Left ventricle myocardium superior (tissue), 1 donor: ENCODE data around the gene AMBRA1. TPM values are rescaled to one million over a fixed set of nuclear protein-coding genes. Genes with fewer than 3 reads are reported as not detected.
"Not testable (repeated sequence)": the region's sequence is repeated elsewhere in the genome, so short reads cannot be mapped to it uniquely, and the experiment has no call there.

Experiments
- ATAC-seq: fragments of 200-7000 bp; cut with Tn5 transposase; one replicate; pipeline ENCODE4 v1.9.1; 2020; ENCODE audit warnings: mild to moderate bottlenecking, moderate library complexity
- DNase-seq: peaks from one replicate; pipeline ENCODE4 v3.0.0-alpha.2; 2020
- intact Hi-C: fragments of 100-400 bp; cut with micrococcal nuclease; formaldehyde crosslinking; loops from one replicate; pipeline ENCODE4 v1.11.0; 2022
- total RNA-seq: library from RNA; stranded (reverse); fragmentation: NEBNext Ultra II Directional; extraction: Animal tissue kit (Norgen Biotek cat#: 25700); gene quantifications from one replicate; pipeline ENCODE4 v1.2.1, GENCODE V29; 2021
- donor health status: DM: no; HTN: yes; CAD: no; lungs with severe emphysema.

The AMBRA1 gene
- total RNA-seq, 1 donor from 2014 or later: 14.7 TPM

GRCh38 chr11:46590740-46591605, 2.9 kb downstream of the AMBRA1 start:
- DNase-seq (no peak), ATAC-seq (no peak)
- intact Hi-C loops: no loop called here

- intact Hi-C loops: no loop called here
- ATAC-seq (no peak), DNase-seq (no peak)
These were observed 4.9 kb downstream of the AMBRA1 start for GRCh38 chr11:46588915-46589314.

DNA sequence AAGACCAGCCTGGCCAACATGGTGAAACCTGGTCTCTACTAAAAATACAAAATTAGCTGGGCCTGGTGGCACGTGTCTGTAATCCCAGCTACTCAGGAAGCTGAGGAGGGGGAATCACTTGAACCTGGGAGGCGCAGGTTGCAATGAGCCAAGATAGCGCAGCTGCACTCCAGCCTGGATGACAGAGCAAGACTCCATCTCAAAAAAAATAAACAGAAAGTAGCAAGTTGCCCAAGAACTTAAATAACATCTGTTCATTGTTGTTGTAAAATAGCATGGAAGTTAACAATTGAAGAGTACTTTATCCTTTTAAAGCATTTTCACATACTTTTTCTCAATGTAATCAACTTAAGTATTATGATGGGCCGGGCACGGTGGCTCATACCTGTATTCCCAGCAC, 5.7 kb downstream of the AMBRA1 start:
- intact Hi-C loops: no loop called here
- ATAC-seq: no peak
- no peak for DNase-seq

GRCh38 chr11:46583513-46583912, 10.3 kb downstream of the AMBRA1 start:
- intact Hi-C loops, ATAC-seq, DNase-seq: not testable (repeated sequence)

DNA sequence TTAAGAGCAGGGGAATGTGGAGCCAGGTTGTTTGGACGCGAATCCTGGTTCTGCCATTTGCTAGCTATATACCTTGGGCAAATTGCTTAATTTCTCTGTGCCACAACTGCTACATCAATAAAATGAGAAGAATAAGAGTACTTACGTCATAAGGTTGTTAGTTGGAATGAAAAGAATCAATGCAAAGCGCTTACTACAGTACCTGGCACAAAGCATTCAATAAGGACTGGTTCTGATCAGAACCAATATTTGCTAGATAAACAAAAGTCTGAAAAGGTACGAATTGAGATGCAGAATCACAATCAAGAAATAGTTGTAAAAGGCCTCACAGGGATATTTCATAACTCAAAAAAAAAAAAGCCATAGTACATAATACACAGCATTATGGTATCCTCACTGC, 11.2 kb downstream of the AMBRA1 start:
- intact Hi-C loops: no loop called here

GRCh38 chr11:46577058-46577457, 16.8 kb downstream of the AMBRA1 start:
- ATAC-seq (no peak), DNase-seq (no peak)
- intact Hi-C loops: no loop called here

More for the DNA sequence above, 11.2 kb downstream of the AMBRA1 start:
- ATAC-seq (no peak), DNase-seq (no peak)

- DNase-seq (no peak), ATAC-seq (no peak)
- intact Hi-C loops: no loop called here
These were observed 19.2 kb downstream of the AMBRA1 start for GRCh38 chr11:46574656-46575055.

DNA sequence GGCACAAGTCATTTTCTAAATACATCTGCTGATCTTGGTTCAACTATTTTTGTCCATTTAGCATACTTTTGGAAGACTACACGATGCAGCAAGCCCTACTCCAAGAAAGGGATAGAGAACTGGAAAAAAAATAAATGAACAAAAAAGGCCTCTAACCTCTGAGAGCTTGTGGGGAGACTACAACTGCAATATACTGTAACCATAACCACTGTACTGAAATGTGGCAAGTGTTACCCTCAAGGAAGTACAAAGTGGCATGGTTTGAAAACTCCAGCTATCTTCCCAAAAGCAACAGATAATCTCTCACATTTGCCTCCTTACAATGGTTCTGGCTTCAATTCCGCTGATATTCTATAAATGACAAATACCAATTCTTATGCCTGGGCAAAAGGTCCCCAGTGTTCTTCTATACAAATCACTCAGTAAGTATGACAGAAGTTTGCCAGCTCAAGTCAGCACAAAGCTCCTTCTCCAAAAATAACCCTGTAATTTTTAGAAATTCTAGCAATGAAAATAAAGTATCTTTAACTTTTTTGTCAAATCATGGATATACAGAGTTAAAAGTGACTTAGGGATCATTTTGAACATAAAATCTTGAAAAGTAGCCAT, 22.9 kb downstream of the AMBRA1 start:
- intact Hi-C loops: no loop called here
- no peak for ATAC-seq
- DNase-seq: no peak

DNA sequence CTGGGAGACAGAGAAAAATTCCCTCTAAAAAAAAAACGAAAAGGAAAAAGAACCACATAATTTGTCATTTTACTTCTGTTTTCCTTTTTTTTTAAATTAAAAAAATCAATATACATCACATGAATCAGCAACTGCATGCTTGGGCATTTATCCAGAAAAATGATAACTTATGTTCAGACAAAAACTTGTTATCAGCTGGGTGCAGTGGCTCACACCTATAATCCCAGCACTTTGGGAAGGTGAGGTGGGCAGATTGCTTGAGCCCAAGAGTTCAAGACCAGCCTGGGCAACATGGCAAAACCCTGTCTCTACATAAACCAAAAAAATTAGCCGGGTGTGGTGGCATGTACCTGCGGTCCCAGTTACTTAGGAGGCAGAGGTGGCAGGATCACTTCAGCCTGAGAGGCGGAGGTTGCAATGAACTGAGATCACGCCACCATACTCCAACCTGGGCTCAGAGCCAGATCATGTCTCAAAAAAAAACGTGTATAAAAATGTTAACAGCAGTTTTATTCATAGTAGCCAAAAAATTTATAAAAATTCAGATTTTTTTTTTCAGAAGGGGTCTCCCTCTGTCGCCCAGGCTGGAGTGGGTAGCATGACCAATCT, 28.5 kb downstream of the AMBRA1 start:
- ATAC-seq: no peak
- no peak for DNase-seq
- intact Hi-C loops: no loop called here

DNA sequence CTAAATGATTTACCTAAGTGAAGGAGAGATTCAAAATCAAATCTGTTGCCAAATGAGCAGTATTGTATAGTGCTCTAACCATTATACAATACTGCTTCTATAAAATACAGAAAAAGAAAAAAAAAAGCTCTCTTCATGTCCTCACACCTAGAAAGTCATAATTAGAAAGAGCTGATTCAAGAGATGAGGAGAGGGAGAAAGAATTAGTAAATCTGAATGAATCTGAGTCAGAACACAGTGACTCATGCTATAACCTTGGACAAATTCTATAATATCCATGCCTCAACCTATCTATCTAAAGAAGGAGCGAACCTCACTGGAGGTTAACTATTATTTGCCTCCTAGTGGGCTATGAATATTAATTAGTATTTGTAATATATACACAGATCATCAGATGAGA, 29.4 kb downstream of the AMBRA1 start:
- intact Hi-C loops: no loop called here
- ATAC-seq: no peak
- no peak for DNase-seq

DNA sequence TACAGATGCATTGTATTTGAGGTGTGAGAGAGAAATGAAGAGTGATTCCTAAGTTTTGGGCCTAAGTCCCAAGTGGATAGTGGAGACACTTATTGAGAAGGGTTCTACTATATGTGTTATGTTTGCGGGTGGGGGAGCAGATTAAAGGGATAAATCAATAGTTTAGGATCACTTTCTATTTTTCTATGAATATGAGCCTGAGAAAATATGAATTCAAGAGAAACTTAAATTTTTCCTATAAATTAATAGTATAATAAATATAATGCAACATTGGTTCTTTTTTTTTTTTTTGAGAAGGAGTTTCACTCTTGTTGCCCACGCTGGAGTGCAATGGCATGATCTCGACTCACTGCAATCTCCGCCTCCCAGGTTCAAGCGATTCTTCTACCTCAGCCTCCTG, 31.3 kb downstream of the AMBRA1 start:
- ATAC-seq (no peak), DNase-seq (no peak)
- intact Hi-C loops: no loop called here

- intact Hi-C loops: no loop called here
- DNase-seq: no peak
- peak; percentile 68 for ATAC-seq
These were observed 33.4 kb downstream of the AMBRA1 start for GRCh38 chr11:46560300-46560991.

DNA sequence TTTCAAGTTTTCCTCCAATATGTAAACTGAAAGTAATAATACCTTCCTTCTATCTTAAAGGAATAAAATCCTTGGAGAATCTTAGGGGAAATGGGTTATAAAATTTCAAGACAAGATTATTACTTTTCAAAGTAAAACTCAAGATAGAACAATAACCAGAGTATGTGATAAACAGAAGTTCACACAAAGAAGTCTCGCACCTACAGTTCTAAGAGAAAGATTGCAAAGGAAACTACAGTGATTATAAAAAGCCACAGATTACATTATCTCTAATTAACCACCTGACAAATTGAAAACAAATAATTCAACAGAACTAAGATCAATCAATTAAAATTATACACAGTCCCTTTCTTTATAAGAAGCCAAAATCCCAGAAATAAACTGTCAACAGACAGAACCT, 34.0 kb downstream of the AMBRA1 start:
- ATAC-seq (no peak), DNase-seq (no peak)
- intact Hi-C loops: no loop called here

DNA sequence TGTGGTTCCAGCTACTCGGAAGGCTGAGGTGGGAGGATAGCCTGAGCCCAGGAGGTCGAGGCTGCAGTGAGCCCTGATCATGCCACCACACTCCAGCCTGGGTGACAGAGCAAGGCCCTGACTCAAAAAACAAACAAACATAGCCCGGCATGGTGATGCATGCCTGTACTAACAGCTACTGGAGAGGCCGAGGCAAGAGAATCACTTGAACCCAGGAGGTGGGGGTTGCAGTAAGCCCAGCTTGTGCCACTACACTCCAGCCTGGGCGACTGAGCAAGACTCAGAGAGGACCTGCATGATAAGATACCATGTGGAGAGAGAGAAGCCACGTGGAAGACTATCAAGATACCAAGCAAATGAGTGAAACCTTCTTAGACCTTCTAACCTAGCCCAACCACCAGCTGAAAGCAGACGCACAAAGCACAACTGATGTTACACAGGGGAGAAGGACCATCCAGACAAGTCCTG, 36.1 kb downstream of the AMBRA1 start:
- intact Hi-C loops: no loop called here
- ATAC-seq (no peak), DNase-seq (no peak)

- DNase-seq: no peak
- ATAC-seq: no peak
- intact Hi-C loops: no loop called here
These were observed 38.4 kb downstream of the AMBRA1 start for GRCh38 chr11:46555267-46556054.

GRCh38 chr11:46554213-46555147, 39.3 kb downstream of the AMBRA1 start:
- DNase-seq (no peak), ATAC-seq (peak; percentile 73)
- intact Hi-C loops: no loop called here

DNA sequence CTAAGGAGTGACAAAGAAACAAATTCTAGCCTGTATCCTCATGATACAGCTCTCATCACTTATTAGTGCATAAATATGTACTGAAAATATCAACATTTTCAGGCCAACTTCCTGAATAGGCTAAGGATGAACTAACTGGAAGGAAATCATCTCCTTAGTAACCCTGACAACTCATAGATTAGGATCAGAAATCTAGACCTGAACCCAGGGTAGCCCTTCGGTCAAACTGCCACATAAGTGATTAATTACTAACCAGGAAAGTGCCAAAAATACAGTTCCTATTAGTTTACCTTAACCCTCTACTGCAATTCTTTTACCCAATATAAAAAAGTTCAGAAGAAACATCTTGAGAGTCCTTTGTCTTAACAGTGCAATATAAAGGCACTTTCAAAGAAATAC, 40.0 kb downstream of the AMBRA1 start:
- ATAC-seq (peak; percentile 11), DNase-seq (no peak)
- intact Hi-C loops: no loop called here

DNA sequence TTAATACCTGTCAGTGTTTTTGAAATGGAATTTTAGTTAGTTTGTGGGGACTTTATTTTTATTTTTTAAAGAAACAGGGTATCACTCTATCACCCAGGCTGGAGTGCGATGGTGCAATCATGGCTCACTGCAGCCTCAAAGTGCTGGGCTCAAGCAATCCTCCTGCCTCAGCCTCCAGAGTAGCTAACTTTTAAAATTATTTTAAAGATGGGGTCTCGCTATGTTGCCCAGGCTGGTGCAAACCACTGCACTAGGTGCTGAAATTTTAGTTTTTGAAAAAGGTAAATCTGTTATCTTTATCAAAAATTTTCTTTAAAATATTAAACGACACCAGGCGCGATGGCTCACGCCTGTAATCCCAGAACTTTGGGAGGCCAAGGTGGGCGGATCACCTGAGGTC, 42.6 kb downstream of the AMBRA1 start:
- no peak for ATAC-seq
- intact Hi-C loops: no loop called here
- DNase-seq: no peak
